T-cell (primary cell): ENCODE data around the gene FHOD3. TPM values are rescaled to one million over a fixed set of nuclear protein-coding genes. Genes with fewer than 3 reads are reported as not detected.

Experiments
- ATAC-seq, 4 experiments: fragments of 200-7000 bp in 3 of 4; fragments of 150-1000 bp in 1 of 4; cut with Tn5 transposase; replicated peaks in 1 of 4; 1 replicate in 3 of 4; 2 replicates in 1 of 4; pipeline ENCODE4 v1.10.0; 2021; ENCODE audit warnings: moderate library complexity in 3 of 4, mild to moderate bottlenecking in 2 of 4, moderate number of reproducible peaks in 1 of 4
- CTCF ChIA-PET, 2 donors: fragments of 300-600 bp; sonication (Branson Sonifier 250); formaldehyde crosslinking; loops; one replicate each; lab custom pipeline; 2022; ENCODE audit warnings: antibody characterized with exemption in 2 of 2; lab: Charles Lee
- POLR2A ChIA-PET, 2 donors: fragments of 300-600 bp; sonication (Branson Sonifier 250); formaldehyde crosslinking; loops; one replicate each; lab custom pipeline; 2022; ENCODE audit warnings: antibody characterized with exemption in 2 of 2; lab: Charles Lee
- DNase-seq, 35 experiments: peaks; one replicate each; pipeline versions ENCODE4 v3.0.0 to v3.0.0-alpha.2; 2013 to 2023
- H3K27ac ChIP-seq: one replicate; pipeline ENCODE4 v1.5.1; 2013; ENCODE audit warnings: low read length
- H3K27me3 ChIP-seq, 2 experiments: replicated peaks in 1 of 2; 1 replicate in 1 of 2; 2 replicates in 1 of 2; pipeline versions ENCODE4 v1.6.1 to v1.7.0; 2013; ENCODE audit warnings: low read length in 1 of 2, mixed read lengths in 1 of 2; ENCODE audit not compliant: control insufficient read depth in 2 of 2, insufficient read depth in 2 of 2; ENCODE audit errors: extremely low read depth in 1 of 2
- H3K36me3 ChIP-seq, 2 donors: 1 replicate in 1 of 2; 2 replicates in 1 of 2; pipeline versions ENCODE4 v1.6.1 to v1.7.0; 2013; ENCODE audit warnings: low read length in 1 of 2; ENCODE audit not compliant: control insufficient read depth in 2 of 2, insufficient read depth in 1 of 2; ENCODE audit errors: extremely low read depth in 1 of 2
- H3K4me1 ChIP-seq, 2 experiments: 1 replicate in 1 of 2; 2 replicates in 1 of 2; pipeline versions ENCODE4 v1.6.1 to v1.7.0; 2013; ENCODE audit warnings: low read length in 2 of 2, mixed read lengths in 1 of 2; ENCODE audit not compliant: insufficient read depth in 2 of 2, control insufficient read depth in 1 of 2; ENCODE audit errors: extremely low read depth in 1 of 2
- H3K4me3 ChIP-seq, 2 donors: 1 replicate in 1 of 2; 2 replicates in 1 of 2; pipeline versions ENCODE4 v1.5.1 to v1.7.0; 2013; ENCODE audit warnings: mild to moderate bottlenecking in 2 of 2, low read length in 1 of 2, moderate library complexity in 1 of 2; ENCODE audit not compliant: control insufficient read depth in 1 of 2; ENCODE audit errors: extremely low read depth in 1 of 2
- H3K9me3 ChIP-seq: 2 replicates; pipeline ENCODE4 v1.7.0; 2013
- H3K27ac Mint-ChIP-seq, 2 donors: one replicate each; pipeline ENCODE4 v1.8.0; 2020 to 2021; ENCODE audit warnings: mild to moderate bottlenecking in 2 of 2, mixed read lengths in 2 of 2
- H3K27me3 Mint-ChIP-seq, 2 donors: one replicate each; pipeline ENCODE4 v1.8.0; 2021 to 2022; ENCODE audit warnings: mixed read lengths in 2 of 2
- H3K36me3 Mint-ChIP-seq: one replicate; pipeline ENCODE4 v1.8.0; 2021; ENCODE audit warnings: mixed read lengths
- H3K4me1 Mint-ChIP-seq, 3 donors: one replicate each; pipeline ENCODE4 v1.8.0; 2020 to 2022; ENCODE audit warnings: mixed read lengths in 3 of 3, mild to moderate bottlenecking in 1 of 3
- H3K4me3 Mint-ChIP-seq, 3 donors: one replicate each; pipeline ENCODE4 v1.8.0; 2020 to 2022; ENCODE audit warnings: mild to moderate bottlenecking in 3 of 3, mixed read lengths in 3 of 3, moderate library complexity in 3 of 3
- H3K9me3 Mint-ChIP-seq, 3 donors: one replicate each; pipeline ENCODE4 v1.8.0; 2020 to 2022; ENCODE audit warnings: mixed read lengths in 3 of 3
- WGBS: methylation state at CpG from one replicate; pipeline ENCODE4 v1.1.5; 2013; ENCODE audit warnings: missing lambda C conversion rate; ENCODE audit not compliant: insufficient coverage; 5-methylcytosine and 5-hydroxymethylcytosine counted together
- total RNA-seq, 35 experiments: library from RNA in 6 of 35; stranded (reverse) in 6 of 35; fragments of 120-200 nt in 1 of 35; gene quantifications; one replicate each; pipeline versions ENCODE4 v1.2.1 to v1.2.4 and lab custom pipeline; 2013 to 2026

The FHOD3 gene
- total RNA-seq, 5 donors from 2014 or later (not counting 1 experiment from before 2014, with no cell fraction given) = 0.06 TPM; not detected in 4

DNA sequence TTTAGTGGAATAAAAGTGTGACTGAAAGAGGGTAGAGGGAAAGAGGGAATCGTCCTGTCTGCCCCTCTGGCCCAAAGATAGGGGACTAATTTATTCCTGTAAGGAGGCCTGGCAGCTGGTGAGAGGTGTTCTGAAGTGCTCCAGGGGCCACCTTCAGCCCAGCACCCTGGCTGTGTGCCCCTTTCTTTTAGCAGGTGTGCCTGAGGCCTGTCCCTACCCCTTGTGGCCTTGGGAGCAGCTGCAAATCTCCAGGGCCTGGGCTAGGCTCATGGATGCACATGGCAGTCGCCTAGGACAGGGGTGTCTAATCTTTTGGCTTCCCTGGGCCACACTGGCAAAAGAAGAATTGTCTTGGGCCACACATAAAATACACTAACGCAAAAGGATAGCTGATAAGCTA, 37.3 kb downstream of the FHOD3 start:
- ATAC-seq (no peak), DNase-seq (no peak)
- H3K27ac ChIP-seq = no peak overlapping the region
- POLR2A ChIA-PET = no interaction called here
- H3K27ac Mint-ChIP-seq = no peak overlapping the region
- no peak overlapping the region for H3K4me3 ChIP-seq
- H3K4me3 Mint-ChIP-seq = no peak overlapping the region
- H3K36me3 ChIP-seq = no peaks in the 10 kb centered on the region
- no peaks in the 10 kb centered on the region for H3K9me3 Mint-ChIP-seq
- 29% methylated on average over 2 of the region's 3 CpGs for whole genome bisulfite sequencing
- H3K36me3 Mint-ChIP-seq = no peaks in the 10 kb centered on the region
- H3K27me3 Mint-ChIP-seq = peaks cover 10 to 16% of the 10 kb centered on the region in 2 donors
- H3K4me1 Mint-ChIP-seq = no peaks in the 10 kb centered on the region
- H3K4me1 ChIP-seq = no peaks in the 10 kb centered on the region
- H3K9me3 ChIP-seq = no peaks in the 10 kb centered on the region
- peaks cover 0 to 6% of the 10 kb centered on the region in 2 experiments for H3K27me3 ChIP-seq
- CTCF ChIA-PET = no interaction called here

DNA sequence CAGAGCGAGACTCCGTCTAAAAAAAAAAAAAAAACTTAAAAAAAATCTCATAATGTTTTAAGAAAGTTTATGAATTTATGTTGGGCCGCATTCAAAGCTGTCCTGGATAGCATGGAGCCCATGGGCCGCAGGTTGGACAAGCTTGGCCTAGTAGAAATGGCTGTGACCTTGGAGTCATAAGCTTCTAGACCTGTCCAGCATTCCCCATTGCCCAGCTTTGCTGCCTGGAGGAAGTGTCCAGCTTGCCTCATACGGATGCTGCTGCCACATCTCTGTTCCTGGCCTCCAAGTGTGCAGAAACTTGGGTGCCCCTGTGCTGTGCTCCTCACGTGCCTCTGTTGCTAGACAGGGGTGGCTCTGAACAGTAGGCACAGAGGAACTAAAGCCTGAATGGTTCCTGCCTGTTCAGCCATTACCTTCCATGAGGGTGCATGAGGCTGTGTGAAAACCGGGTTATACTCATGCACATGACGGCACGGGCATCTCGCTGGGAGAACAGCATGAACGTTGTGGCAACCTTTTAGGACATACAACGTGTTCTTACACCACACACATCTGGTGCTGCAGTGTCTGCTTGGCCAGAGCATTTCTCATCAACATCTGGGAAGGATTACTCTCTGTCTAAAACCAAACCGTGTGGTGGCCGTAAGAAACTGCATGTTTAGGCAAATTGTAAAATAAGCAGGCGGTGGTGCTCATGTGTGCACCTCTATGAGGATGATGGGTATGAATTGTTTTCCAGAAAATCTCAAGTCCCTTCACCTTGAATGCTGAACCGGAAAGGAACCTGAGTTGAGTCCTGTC, 38.2 kb downstream of the FHOD3 start:
- Mint-ChIP-seq H3K27me3 (peaks cover 10 to 11% of the 10 kb centered on the region in 2 donors), H3K36me3 (no peaks in the 10 kb centered on the region), H3K27ac (no peak overlapping the region), H3K4me1 (no peaks in the 10 kb centered on the region), H3K4me3 (no peak overlapping the region), H3K9me3 (no peaks in the 10 kb centered on the region)
- no peaks in the 10 kb centered on the region for H3K9me3 ChIP-seq
- ChIA-PET CTCF (interaction anchor here in 1 of 2 donors (0.7 kb wide), 1 partner anchor 173 kb away, joined by 3 read pairs; no protein-coding TSS in a partner anchor), POLR2A (no interaction called here)
- no peaks in the 10 kb centered on the region for H3K36me3 ChIP-seq
- no peaks in the 10 kb centered on the region for H3K4me1 ChIP-seq
- no peak overlapping the region for H3K4me3 ChIP-seq
- no peak for ATAC-seq
- DNase-seq = no peak
- peaks cover 0 to 3% of the 10 kb centered on the region in 2 experiments for H3K27me3 ChIP-seq
- no peak overlapping the region for H3K27ac ChIP-seq
- WGBS = 80% methylated on average over 9 of the region's 16 CpGs

DNA sequence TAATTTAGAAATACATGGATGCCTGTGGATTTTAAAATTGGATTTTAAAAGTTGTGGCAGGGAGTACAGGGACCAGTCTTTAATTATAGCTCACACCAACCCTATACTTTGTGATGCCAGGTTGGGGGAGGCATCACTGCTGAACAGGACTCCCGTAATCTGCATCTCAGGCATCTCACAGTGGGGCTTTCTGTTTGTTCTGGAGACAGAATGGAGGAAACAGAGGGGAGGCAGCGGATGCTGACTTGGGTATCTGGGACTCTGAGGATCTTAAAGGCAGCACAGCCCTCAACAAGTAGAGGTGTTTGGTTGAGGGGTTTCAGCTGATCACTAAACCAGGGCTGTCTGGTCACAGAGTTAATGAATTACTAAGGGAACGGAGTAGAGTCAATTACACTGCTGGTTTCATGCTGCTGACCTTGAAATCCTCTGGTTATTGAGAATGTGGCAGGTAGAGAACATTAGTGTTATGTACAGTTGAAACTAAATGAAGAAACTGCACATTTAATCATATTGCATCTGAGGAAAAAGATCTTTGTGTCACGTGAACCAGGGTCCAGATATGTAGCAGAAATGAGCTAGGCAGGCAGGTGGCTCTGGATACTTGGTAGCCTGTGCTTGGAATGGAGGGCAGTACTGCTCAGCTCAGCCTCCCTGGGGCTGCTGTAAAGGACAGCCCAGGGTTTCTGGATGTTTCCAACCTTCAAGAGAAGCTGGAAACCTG, 40.3 kb downstream of the FHOD3 start:
- Mint-ChIP-seq H3K27me3 (peaks cover 10 to 14% of the 10 kb centered on the region in 2 donors), H3K9me3 (no peaks in the 10 kb centered on the region), H3K27ac (no peak overlapping the region), H3K4me3 (no peak overlapping the region), H3K36me3 (no peaks in the 10 kb centered on the region), H3K4me1 (no peaks in the 10 kb centered on the region)
- no peak overlapping the region for H3K27ac ChIP-seq
- no peak overlapping the region for H3K4me3 ChIP-seq
- no peak for ATAC-seq
- H3K27me3 ChIP-seq = no peaks in the 10 kb centered on the region
- POLR2A ChIA-PET = no interaction called here
- no peaks in the 10 kb centered on the region for H3K4me1 ChIP-seq
- DNase-seq = no peak
- no peaks in the 10 kb centered on the region for H3K36me3 ChIP-seq
- CTCF ChIA-PET = interaction anchor here in 1 of 2 donors (0.6 kb wide), 1 partner anchor 321 kb away, joined by 3 read pairs; no protein-coding TSS in a partner anchor
- 79% methylated on average over 2 of the region's 4 CpGs for WGBS
- H3K9me3 ChIP-seq = peaks cover 2% of the 10 kb centered on the region

DNA sequence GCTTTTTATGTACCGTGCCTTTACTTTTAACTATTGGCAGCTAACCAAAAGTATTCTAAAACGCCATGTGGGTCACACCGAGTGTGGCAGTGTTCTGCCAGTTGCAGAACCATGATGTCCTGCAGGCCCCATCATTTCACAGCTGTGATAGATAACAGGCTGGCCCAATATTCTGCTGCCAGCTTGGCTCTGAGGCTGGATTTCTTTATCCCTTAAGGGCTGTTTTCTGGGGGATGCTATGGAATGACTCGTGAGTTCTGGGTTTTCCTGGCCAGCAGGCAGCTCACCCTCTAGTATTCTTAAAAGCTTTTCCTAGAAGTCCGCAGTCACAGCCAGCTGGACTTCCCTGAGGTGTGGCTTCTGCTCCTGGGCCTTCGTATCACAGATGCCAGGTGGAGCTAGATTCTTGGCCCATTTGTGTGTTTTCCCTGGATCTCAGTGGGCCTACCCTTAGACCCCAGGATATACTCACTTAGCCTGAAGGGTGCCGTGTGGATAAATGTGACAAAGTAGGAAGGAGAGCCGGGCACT, 41.0 kb downstream of the FHOD3 start:
- ATAC-seq = no peak
- Histone ChIP-seq H3K4me3 (no peak overlapping the region), H3K9me3 (peaks cover 2% of the 10 kb centered on the region), H3K27ac (no peak overlapping the region), H3K36me3 (no peaks in the 10 kb centered on the region), H3K27me3 (no peaks in the 10 kb centered on the region), H3K4me1 (no peaks in the 10 kb centered on the region)
- H3K4me1 Mint-ChIP-seq = no peaks in the 10 kb centered on the region
- H3K9me3 Mint-ChIP-seq = no peaks in the 10 kb centered on the region
- ChIA-PET CTCF (no interaction called here), POLR2A (no interaction called here)
- 75% methylated on average over 6 of the region's 8 CpGs for WGBS
- no peaks in the 10 kb centered on the region for H3K36me3 Mint-ChIP-seq
- H3K27me3 Mint-ChIP-seq = peaks cover 10 to 14% of the 10 kb centered on the region in 2 donors
- no peak for DNase-seq
- no peak overlapping the region for H3K27ac Mint-ChIP-seq
- H3K4me3 Mint-ChIP-seq = no peak overlapping the region

DNA sequence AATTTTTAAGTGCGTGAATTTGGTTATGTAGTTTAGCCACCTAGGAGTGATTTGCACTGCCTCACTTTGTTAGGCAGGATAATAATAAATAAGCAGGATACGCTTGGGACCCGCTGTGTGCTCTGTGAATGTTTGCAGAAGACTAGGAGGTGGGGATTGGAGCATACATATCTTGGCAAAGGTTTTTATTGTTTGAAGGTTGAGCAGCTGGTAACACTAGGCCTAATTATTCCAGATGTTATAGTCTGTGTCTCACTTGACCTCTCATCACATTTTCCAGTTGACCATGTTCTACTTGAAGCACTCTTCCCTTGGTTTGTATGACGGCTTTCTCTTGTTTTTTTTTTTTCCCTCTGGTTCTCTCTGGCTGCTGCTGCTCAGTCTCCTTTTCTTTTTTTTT, 42.7 kb downstream of the FHOD3 start:
- Mint-ChIP-seq H3K27me3 (peaks cover 8 to 10% of the 10 kb centered on the region in 2 donors), H3K9me3 (no peaks in the 10 kb centered on the region), H3K27ac (no peak overlapping the region), H3K4me3 (no peak overlapping the region), H3K36me3 (no peaks in the 10 kb centered on the region), H3K4me1 (no peaks in the 10 kb centered on the region)
- Histone ChIP-seq H3K27me3 (no peaks in the 10 kb centered on the region), H3K4me1 (no peaks in the 10 kb centered on the region), H3K27ac (no peak overlapping the region), H3K9me3 (peaks cover 2% of the 10 kb centered on the region), H3K4me3 (no peak overlapping the region), H3K36me3 (no peaks in the 10 kb centered on the region)
- DNase-seq = no peak
- ChIA-PET CTCF (no interaction called here), POLR2A (no interaction called here)
- ATAC-seq = no peak
- WGBS = 93% methylated on average over 2 of the region's 4 CpGs

DNA sequence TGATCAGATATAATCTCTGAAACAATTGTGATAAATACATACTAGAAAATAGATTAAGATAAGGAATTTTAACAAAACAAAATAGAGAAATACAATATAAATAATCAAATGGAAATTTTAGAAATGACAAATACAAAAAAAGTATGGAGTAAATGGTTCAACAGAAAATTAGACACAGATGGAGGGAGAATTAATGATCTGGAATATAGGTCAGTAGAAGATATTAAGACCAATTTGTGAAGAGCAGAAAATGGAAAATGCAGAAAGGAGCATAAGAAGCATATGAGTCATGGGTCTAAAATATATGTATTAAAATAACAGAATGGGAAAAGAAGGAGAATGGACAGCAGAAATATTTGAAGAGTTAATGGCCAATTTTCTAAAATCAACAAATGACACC, 44.4 kb downstream of the FHOD3 start:
- H3K9me3 Mint-ChIP-seq = no peaks in the 10 kb centered on the region
- peaks cover 0 to 3% of the 10 kb centered on the region in 2 experiments for H3K27me3 ChIP-seq
- peaks cover 14 to 16% of the 10 kb centered on the region in 2 donors for H3K27me3 Mint-ChIP-seq
- CTCF ChIA-PET = no interaction called here
- no peak overlapping the region for H3K27ac Mint-ChIP-seq
- H3K9me3 ChIP-seq = peaks cover 2% of the 10 kb centered on the region
- DNase-seq = no peak
- no peaks in the 10 kb centered on the region for H3K36me3 ChIP-seq
- no peak overlapping the region for H3K4me3 ChIP-seq
- no peak overlapping the region for H3K4me3 Mint-ChIP-seq
- H3K4me1 ChIP-seq = no peaks in the 10 kb centered on the region
- no peak for ATAC-seq
- no peaks in the 10 kb centered on the region for H3K4me1 Mint-ChIP-seq
- POLR2A ChIA-PET = no interaction called here
- H3K36me3 Mint-ChIP-seq = no peaks in the 10 kb centered on the region
- H3K27ac ChIP-seq = no peak overlapping the region
